ENCODE data around the gene PRDM8. TPM values are rescaled to one million over a fixed set of nuclear protein-coding genes. Genes with fewer than 3 reads are reported as not detected.

The PRDM8 gene
- total RNA-seq, 2 donors from 2014 or later = not detected

- Histone ChIP-seq H3K4me3 (ENCODE audit: low read length) (no peak overlapping the region), H3K27ac (ENCODE audit: low read depth, low read length) (no peak overlapping the region), H3K27me3 (ENCODE audit: control insufficient read depth, insufficient read depth, low read length, poor library complexity, severe bottlenecking) (peaks cover 29% of the 10 kb centered on the region), H3K9me3 (ENCODE audit: control insufficient read depth, low read length) (no peaks in the 10 kb centered on the region), H3K4me1 (ENCODE audit: control insufficient read depth, insufficient read depth, low read length) (no peaks in the 10 kb centered on the region), H3K36me3 (ENCODE audit: control insufficient read depth, insufficient read depth, low read length) (no peaks in the 10 kb centered on the region), H3K9ac (ENCODE audit: extremely low read depth, low read length, poor library complexity, severe bottlenecking) (no peak overlapping the region)
- no peak overlapping the region for H3K27ac Mint-ChIP-seq
- H3K36me3 Mint-ChIP-seq (ENCODE audit: low read depth) = no peaks in the 10 kb centered on the region
- DNase-seq = no peak
- no peak for TF ChIP-seq CTCF (conservative IDR thresholded peaks at IDR 0.05)
- no peak overlapping the region for H3K4me3 Mint-ChIP-seq
- no peaks in the 10 kb centered on the region for H3K9me3 Mint-ChIP-seq
- no peaks in the 10 kb centered on the region for H3K4me1 Mint-ChIP-seq
- H3K27me3 Mint-ChIP-seq (ENCODE audit: insufficient read depth) = peaks cover 43% of the 10 kb centered on the region
These were observed 55.6 kb downstream of the PRDM8 start for GRCh38 chr4:80252953-80253352.

- TF ChIP-seq CTCF (conservative IDR thresholded peaks at IDR 0.05) = no peak
These were observed 56.2 kb downstream of the PRDM8 start for GRCh38 chr4:80253510-80253909.

More at GRCh38 chr4:80253510-80253909, 56.2 kb downstream of the PRDM8 start:
- no peaks in the 10 kb centered on the region for H3K4me1 Mint-ChIP-seq
- H3K27me3 Mint-ChIP-seq (ENCODE audit: insufficient read depth) = peaks cover 45% of the 10 kb centered on the region
- Histone ChIP-seq H3K4me3 (ENCODE audit: low read length) (no peak overlapping the region), H3K9ac (ENCODE audit: extremely low read depth, low read length, poor library complexity, severe bottlenecking) (no peak overlapping the region), H3K9me3 (ENCODE audit: control insufficient read depth, low read length) (no peaks in the 10 kb centered on the region), H3K4me1 (ENCODE audit: control insufficient read depth, insufficient read depth, low read length) (no peaks in the 10 kb centered on the region), H3K36me3 (ENCODE audit: control insufficient read depth, insufficient read depth, low read length) (no peaks in the 10 kb centered on the region), H3K27me3 (ENCODE audit: control insufficient read depth, insufficient read depth, low read length, poor library complexity, severe bottlenecking) (peaks cover 35% of the 10 kb centered on the region), H3K27ac (ENCODE audit: low read depth, low read length) (no peak overlapping the region)
- H3K9me3 Mint-ChIP-seq = no peaks in the 10 kb centered on the region
- H3K36me3 Mint-ChIP-seq (ENCODE audit: low read depth) = no peaks in the 10 kb centered on the region
- peak; percentile 41 for DNase-seq
- WGBS, 2 experiments (ENCODE audit: insufficient coverage in 1 of 2, insufficient read length in 1 of 2) = 85 to 93% methylated on average over 4 of the region's 4 CpGs
- no peak overlapping the region for H3K27ac Mint-ChIP-seq
- H3K4me3 Mint-ChIP-seq = no peak overlapping the region

Other genes starting within 250 kb of the PRDM8 start
- 10 to 100 TPM; 13.6 to 16.4 TPM for gene ANTXR2, start 124.3 kb upstream of the PRDM8 start, total RNA-seq
- gene FGF5, start 69.2 kb downstream of the PRDM8 start, total RNA-seq = 1 to 10 TPM in 1 of 2 donors, under 1 TPM in 1; 0.49 to 1.6 TPM
- gene CFAP299, start 138.2 kb downstream of the PRDM8 start, total RNA-seq = not detected